ENCODE results near the gene CPA1.

Gene CPA1

GRCh38 chr7:130379921-130380860 is at the start of gene CPA1:
Gene CPA1, plus strand, starts transcription at chr7:130380494. Its CDS starts 27 bp downstream, at chr7:130380521.
- no peak for DNase-seq

DNA sequence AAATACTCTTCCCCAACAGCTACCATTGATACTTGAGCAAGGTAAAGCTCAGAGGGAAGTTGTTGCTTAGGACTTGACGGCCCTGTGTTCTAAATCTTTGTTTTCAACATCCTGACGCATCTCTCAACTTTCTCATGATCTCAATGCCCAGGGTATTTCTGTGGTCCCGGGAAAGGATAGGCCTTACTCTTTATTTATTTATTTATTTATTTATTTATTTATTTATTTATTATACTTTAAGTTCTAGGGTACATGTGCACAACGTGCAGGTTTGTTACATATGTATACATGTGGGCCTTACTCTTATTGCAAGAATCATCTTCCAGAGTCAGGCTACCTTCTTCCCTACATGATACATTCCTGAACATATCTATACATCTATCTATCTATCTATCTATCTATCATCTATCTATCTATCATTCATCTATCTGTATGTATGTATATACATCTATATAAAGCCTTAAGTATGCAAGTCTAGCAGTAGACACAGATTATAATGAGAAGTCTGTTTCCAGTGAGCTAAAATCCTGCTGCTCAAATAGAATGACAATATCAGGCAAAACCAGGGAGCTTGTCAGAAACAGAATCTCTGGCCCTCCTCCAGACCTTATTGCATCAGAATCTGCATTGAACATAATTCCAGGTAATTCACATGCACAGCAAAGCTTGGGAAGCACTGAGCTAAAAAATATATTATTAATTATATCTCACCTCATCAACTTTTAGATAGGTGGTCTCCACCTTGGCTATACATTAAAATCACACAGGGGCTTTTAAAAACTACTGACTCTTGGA is 47.8 kb upstream of the CPA1 start:
- no peak for DNase-seq

DNA sequence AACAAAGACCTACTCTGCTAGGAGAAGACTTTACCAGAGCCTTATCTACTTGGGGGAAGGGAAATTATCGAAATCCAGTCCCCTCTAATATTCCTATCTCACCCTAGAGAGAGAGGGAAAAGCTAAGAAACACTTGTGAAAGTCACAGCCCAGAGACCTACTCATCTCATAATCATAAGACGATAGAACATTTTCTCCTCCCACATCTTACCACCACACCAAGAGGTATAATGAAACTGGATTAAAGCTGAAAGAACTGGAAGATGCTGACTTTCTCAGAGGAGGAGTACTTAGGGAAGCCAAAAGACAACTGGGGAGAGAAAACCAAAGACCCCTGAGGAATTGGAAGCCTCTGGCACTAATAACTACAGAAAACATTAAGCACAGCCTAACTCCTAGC is 46.5 kb upstream of the CPA1 start:
- DNase-seq = no peak

DNA sequence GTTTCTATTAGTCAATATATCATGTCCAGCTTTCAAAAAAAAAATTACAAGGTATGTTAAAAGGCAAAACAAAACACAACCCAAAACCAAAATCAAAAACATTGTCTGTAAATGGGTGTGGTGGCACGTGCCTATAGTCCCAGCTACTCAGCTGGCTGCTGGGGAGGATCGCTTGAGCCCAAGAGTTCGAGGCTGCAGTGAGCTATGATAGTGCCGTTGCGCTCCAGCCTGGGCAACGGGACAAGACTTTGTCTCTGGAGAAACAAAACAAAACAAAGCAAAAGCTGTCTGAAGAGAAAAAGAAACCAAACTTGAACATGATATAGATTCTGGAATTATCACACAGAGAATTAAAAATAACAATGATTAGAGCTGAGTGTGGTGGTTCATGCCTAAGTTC is 46.0 kb upstream of the CPA1 start:
- no peak for DNase-seq

DNA sequence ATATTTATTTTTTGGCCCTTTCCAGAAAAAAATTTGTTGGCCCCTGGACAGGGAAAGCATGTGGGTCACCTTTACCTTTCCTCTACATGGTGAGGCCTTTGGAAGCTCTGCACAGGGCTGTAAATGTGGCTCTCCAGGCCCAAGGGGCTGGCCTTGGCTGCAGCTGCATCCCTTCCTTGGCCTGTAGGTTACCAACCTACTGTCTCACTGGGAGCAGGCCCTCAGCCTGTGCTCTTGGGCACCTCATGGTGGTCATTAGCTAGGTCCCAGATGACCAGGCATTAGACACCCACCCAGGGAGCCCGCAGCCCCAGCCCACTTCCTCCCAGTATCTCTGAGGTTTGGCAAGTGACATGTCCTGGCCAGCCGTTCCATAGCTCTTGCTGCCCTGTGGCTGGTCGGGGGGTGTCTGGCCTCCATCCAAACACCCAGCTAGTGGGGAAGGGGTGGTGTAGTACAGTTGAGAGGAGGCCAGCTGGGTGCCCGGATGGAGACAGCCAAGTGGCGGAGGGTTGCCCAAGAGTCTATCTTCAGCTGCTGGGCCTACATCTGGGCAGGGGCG is 42.8 kb upstream of the CPA1 start:
- DNase-seq = no peak

DNA sequence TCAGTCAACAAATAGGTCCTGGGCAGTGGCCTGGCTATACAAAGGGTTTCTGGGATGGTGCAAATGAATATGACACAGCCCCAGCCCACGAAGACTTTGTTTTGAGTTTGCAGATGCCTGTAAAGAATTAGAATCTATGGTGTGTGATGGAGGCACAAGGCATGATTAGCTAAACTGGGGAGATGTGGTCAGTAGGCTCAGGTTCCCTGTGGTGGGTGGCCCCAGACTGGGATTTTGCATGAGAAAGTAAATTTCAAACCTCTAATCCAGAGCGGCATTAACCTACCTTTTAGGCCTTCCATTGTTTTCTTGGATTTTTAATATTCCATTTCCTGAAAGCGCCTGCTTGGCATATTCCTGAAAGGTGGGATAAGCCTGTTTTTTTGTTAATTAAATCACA is 42.1 kb upstream of the CPA1 start:
- no peak for DNase-seq

DNA sequence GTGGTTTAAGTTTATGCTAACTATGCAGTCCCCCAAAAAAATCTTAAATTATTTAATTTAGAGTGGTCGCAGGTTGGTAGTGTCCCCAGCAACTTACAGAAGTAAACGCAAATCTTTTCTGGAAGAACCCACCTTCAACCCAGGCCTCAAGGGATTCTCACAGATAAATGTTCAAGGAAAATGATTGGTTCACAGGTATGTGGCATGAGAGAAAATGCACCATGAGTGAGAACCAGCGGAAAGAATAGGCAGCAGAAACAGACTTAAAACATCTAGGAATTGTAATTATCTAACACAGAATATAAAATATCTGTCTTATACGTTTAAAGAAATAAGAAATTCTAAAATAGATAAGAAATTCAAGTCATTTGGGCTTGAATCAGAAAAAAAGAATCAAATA is 38.4 kb upstream of the CPA1 start:
- no peak for DNase-seq

GRCh38 chr7:130342701-130343380 is 37.5 kb upstream of the CPA1 start:
- DNase-seq = no peak

DNA sequence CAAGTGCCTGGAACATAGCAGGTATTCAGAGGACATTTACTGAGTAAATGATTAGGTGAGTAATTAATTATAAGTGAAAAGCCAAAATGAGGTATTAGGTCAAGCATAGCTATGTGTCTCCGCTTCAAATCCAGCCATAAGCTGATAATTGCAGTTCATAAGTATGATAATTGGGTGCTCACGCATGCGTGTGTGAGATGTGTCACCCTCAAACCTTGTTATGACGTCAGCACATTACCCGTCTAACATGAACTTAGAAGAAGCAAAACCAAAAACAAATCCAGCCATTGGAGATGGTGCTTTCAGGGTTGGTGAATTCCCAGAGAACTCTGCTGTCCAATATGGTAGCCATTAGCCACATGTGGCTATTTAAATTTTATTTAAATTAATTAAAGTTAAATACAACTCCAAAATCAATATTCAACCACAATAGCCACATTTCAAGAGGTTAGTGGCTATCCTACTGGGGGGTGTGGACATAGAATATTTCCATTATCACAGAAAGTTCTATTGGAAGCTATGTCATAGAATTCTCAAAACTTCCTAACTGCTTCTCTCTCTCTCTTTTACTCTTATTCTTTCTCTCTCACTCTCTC is 35.9 kb upstream of the CPA1 start, which contains the start of gene CPA5:
TSS of gene CPA5 (plus strand) at position 546 of the 596 bp plus-strand sequence. CDS start 1,670 bp downstream, outside the sequence.
- no peak for DNase-seq

- DNase-seq = no peak
Observed at GRCh38 chr7:130345136-130345535, 35.2 kb upstream of the CPA1 start.

DNA sequence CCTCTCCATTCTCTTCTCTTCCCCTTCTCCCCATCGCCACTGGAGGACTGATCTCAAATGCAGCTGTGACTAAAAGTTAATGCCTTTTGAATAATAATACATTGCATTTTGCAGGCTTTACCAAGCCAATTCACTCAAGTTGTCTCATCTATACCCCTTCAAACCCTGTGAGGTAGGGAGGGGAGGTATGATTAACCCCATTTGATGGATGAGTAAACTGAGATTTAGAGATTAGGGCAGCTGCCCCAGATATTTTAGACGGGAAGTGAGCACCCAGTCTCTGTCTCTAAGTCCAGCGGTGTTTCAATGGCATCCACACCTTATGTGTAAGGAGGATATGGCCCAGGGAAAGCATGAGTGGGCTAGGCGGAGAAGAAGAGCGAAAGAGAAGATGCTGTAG is 34.6 kb upstream of the CPA1 start:
- DNase-seq = no peak

GRCh38 chr7:130346177-130346905 is 34.0 kb upstream of the CPA1 start:
- DNase-seq = no peak

- no peak for DNase-seq
Observed at GRCh38 chr7:130346941-130347340, 33.4 kb upstream of the CPA1 start.

GRCh38 chr7:130349911-130350782 is 30.1 kb upstream of the CPA1 start:
- no peak for DNase-seq

DNA sequence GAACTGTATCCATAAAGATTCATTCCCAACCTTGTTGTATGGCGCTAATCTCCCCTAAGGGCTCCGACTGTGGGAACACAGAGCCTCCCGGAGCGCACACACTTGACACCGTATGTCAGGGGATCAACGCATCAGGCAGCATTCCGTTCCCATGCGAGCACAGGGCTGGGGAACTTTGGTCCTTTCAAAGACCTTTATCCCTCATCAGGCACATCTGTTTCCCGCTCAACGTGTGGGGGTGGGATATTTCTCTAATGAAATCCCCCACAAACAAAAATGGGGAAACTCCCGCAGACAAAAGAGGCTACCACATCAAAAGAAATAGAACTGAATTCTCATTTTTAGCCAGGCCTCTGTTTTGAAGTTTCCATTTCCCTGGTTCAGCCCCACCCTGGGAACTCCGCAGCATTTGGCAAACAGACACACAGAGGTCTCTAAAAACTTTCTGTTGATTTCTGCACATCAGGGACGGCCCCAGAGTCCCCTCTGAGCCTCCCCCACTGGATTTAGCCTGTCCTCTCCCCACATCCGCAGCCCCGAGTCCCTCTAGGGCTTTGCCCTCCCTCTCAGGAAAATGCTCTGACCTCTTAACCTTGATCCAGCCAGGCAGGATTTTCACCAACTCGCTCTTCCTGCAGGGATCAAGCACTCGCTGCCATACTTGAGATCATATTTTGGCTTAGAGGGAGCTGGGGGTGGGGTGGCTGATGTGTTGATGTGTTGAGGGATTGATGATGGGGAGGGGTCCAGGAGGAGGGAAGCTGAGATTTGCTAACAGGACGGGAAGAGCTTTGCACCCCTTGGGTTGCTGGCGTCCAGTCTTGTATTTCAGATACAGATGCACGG is 29.1 kb upstream of the CPA1 start:
- DNase-seq = no peak

- DNase-seq = no peak
Observed at GRCh38 chr7:130351791-130352090, 28.6 kb upstream of the CPA1 start.

DNA sequence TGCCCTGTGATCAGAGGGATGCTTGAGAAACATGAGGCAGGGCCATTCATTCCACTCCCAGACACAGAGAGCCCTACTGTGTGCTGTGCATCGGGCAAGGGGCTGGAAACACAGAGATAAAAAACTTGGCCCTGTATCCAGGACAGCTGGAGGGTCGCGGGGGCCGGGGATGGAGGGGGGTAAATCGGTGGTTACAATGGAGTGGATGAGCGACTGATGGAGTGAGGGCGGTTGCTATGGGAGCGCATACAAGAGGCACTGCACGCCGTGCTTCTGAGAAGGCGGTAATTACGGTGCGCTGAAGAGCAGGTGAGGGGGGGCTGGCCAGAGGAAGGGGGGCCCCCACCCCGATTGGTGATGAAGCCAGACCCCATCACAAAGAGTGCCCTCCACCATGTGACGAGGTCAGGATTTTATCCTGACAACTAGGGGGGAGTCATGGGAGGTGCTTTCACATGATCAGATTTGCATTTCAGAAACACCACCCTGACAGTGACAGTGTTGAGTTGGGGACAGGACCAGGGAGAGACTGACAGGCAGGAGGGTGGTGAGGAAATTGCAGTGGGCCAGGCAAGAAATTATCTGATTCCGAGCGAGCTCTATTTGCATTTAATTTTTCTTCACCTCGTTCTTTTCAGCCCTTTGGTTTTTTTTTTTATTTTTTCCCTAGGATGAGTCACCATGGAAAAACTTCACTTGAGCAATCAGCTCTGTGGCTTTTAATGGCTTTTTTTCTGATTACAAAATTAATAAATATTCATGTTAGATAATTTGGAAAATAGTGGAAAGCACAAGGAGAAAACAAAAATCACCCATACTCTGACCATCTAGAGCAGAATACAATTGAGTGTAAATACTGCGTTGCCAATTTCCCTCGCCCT is 27.9 kb upstream of the CPA1 start:
- no peak for DNase-seq

DNA sequence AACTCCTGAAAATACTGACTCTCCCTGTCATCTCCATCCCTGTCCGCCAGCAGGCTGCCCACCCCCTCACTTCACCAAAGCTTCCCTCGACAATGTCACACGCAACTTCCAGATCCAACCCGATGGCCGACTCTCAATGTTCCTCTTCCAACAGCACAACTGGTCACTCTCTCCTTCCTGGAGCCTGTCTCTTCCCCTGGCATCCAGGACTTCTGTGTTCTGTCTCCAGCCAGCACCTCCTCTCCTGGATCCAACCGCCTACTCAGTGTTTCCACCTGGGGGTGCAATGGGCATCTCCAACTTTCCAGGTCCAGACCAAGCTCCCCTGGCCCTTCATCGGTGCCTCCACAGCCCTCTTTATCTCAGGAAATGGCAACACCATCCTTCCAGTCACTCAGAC is 27.1 kb upstream of the CPA1 start:
- no peak for DNase-seq

Measured in GDM1 (cell line).